GOT3 (cell line): ENCODE data around the gene ARHGAP25.

Source experiments
- DNase-seq: peaks from one replicate; lab custom pipeline; 2025; ENCODE audit warnings: mixed read lengths; lab: John Stamatoyannopoulos, UW

The ARHGAP25 gene

GRCh38 chr2:68744366-68744912 is 9.8 kb downstream of the ARHGAP25 start:
- no peak for DNase-seq

- no peak for DNase-seq
These were observed 10.4 kb downstream of the ARHGAP25 start for GRCh38 chr2:68745006-68745405.

DNA sequence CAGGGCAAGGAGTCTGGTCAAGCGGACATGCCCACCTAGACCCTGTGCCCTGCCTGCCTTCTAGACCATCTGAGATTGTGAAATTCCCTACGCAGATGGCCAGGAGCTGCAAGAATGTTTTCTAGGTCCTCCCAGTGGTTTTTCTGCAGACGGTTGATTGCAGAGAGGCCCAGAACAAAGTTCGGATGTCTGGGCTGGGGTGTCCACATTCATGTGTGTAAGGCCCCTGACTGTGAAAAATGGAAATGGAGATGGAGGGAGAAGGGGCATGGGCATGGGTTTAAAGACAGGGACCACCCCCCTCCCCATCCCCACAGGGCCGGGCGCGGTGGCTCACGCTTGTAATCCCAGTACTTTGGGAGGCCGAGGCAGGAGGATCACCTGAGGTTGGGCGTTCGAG is 11.8 kb downstream of the ARHGAP25 start:
- DNase-seq: no peak

- no peak for DNase-seq
These were observed 12.8 kb downstream of the ARHGAP25 start for GRCh38 chr2:68747413-68747812.

GRCh38 chr2:68747900-68748299 is 13.3 kb downstream of the ARHGAP25 start:
- DNase-seq: no peak

GRCh38 chr2:68748568-68748967 is 14.0 kb downstream of the ARHGAP25 start:
- no peak for DNase-seq

- DNase-seq: no peak
These were observed 14.7 kb downstream of the ARHGAP25 start for GRCh38 chr2:68749345-68749744.

DNA sequence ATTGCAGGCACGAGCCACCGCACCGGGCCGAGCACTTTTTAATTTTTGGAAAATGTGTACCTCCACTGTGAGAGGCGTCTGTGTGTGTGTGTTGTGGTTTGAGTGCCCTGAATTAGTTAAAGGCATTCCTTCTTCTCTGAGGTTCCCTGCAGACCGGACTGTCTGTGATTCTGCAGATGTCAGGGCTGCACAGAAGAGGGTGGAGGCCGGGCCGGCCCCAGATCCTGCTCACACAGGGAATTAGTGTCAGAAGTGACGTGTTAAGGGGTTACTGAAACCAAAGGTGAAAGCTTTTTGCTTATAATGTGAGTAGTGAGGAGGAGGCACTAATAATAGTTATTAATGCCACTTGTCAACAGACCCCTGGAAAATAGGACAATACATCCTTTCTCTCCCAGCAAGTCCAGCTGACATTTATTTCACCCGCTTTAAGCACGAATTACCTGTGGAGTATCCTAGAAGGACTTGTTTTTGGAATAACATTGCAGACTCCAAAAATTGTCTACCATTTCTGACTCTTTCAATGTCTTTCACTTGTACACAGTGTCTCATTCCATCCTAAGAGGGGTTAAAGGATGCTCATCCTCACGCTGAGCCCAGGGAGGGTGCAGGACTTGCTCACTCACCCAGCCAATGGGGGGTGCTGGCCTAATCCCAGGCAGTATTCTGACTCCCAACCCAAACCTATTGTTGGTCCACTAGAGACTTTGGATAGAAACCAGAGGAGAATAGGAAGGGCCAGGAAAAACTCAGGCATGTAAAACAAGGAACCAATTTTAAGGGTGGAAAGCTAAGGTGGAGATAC is 16.2 kb downstream of the ARHGAP25 start:
- no peak for DNase-seq

DNA sequence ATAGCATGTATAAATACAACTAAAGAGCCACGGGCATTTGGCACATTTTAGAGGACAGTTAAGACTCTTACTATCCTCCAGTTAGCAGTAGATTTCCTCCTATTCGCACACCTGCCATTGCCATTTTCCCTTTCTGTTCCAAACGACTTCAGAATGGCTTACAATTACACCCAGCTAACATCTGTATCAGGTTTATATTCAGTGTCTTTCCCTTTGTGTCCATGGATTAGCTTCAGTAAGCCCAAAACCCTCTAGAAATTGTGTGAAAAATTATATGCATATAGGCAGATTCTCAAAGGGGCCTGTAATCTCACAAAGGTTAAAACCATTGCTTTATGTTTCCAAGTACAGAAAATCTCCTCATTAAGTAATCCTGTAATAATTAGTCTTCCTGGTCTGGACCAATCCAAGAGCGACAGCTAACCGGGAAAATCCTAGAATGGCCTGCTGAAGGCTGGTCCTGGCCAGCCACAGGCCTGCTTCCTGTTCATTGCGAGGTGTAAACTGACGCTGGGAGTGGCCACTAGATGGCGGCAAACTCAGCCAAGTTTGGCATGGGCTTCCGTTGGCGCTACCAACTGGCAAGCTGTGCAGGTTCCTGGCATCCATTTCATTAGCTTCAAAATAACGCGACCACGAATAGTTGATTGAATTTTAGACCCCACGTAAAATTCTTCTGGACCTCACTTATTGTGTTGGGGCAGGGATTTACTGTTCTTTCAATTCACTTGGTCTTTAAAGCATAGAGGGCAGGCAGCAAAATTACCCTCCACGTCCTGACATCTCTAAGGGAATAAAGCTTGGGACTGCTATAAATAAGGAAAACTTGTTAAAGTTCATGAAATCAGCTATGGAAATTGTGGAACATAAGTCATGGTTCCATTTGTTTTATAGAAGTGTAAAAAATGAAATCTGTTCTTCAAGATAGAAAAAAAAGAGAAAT is 17.1 kb downstream of the ARHGAP25 start:
- peak; percentile 35 for DNase-seq

DNA sequence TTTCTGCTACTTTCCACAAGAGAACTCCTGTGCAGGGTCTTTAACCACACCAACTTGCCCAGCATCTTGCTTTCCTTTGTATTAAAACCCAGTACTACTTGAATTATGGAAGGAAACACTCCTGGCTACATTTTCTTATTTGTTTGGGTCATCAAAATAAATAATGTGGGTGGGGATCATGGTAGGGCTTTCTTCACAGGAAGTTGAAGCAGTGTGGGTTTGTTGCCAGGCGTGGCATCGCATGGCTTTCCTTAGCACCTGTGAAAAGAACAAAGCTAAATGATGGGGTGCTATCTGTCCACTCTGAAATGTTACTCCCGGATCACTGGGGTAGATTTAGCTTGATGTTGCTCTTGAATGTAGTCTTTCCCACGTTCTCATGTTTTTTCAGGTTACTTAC is 18.7 kb downstream of the ARHGAP25 start:
- DNase-seq: no peak

DNA sequence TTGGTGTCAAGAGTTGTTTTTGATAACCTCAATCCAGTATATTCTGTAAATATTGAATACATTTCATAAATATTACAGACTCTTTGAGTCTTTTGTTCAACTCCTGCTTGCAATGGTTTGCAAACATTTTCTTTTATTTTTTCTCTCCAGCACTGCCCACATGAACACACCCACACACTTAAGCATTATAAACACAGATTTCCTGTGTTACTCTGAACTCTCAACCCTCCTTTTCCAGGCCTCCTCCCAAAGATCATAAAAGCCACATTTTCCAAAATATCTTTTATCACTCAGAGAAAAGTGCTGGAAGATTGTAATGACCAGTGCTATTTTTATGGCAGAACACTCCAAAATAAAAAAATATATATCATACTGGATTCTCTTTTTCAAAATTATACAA is 20.5 kb downstream of the ARHGAP25 start:
- no peak for DNase-seq

DNA sequence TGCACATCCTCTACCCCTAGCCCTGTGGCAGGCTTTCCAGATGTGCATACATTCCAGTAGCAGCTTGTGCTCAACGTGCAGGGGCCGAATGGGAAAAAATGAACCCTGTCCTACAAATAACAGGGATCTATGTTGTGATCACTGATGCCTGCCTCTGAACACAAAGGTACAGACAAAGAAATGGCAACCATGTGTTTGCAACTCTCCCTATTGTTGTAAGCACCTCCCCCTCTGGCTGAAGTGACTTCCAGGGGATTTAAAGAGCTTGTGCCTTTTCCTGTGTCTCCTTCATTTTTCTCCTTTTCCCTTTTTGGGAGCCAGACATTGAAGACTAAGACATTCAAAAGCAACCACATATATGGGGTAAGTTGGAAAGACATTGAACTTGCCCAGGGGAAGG is 21.6 kb downstream of the ARHGAP25 start:
- no peak for DNase-seq

GRCh38 chr2:68757081-68757480 is 22.5 kb downstream of the ARHGAP25 start:
- DNase-seq: no peak

- no peak for DNase-seq
These were observed 27.5 kb downstream of the ARHGAP25 start for GRCh38 chr2:68762100-68762499.

- DNase-seq: no peak
These were observed 28.1 kb downstream of the ARHGAP25 start for GRCh38 chr2:68762665-68763064.

DNA sequence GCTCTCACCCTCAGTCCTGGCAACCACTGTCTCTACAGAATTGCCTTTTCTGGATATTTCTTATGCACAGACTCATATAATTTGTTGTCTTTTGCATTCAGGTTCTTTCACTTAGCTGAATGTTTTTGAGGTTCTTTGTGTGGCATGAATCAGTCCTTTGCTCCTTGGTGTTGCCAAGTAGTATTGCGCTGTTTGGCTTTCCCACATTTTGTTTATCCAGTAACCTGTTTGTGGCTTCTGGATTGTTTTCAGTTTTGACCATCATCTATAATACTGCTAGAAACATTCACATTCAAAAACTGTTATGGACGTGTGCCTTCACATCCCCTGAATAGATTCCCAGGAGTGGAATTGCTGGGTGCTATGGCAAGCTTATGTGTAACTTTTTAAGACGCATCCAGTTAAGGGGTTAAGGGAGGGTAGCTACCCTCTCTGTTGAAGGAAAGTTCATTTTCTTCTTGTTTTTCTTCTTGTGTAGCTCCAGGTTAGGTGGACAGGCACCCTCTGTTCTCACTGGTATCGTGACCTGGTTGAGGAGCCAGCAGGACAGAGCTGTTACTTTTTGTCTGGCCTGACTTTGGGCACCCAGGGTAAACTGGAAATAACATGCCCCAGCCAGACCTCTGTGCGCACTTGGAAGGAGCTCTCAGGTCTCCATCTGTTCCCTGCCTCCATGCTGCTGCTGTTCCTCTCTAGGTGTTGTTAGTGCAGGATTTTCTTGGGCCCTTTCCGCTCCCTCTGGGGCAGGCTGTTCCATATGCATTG is 29.6 kb downstream of the ARHGAP25 start:
- DNase-seq: no peak

- no peak for DNase-seq
These were observed 30.2 kb downstream of the ARHGAP25 start for GRCh38 chr2:68764806-68765311.

GRCh38 chr2:68765739-68766375 is 31.2 kb downstream of the ARHGAP25 start:
- no peak for DNase-seq

DNA sequence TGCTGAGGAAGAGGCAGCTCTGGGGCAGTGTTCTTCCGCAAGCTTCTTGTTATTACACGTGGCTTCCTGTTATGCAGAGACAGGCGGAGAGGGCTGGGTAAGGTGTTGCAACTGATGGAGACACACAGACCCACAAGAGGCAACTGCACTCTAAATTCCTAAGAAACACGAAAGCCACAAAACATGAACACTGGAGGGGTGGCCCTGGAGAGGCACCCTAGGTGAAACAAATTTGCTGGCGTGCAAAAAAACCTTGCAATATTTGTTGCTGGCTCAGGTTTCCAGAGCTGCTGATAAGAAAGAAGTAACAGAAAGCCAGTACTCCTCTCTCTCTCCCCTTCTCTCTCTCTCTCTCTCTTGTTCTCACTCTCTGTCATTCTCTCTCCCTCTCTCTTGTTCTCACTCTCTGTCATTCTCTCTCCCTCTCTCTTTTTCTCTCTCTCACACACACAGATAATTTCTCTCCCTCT is 31.8 kb downstream of the ARHGAP25 start:
- no peak for DNase-seq

DNA sequence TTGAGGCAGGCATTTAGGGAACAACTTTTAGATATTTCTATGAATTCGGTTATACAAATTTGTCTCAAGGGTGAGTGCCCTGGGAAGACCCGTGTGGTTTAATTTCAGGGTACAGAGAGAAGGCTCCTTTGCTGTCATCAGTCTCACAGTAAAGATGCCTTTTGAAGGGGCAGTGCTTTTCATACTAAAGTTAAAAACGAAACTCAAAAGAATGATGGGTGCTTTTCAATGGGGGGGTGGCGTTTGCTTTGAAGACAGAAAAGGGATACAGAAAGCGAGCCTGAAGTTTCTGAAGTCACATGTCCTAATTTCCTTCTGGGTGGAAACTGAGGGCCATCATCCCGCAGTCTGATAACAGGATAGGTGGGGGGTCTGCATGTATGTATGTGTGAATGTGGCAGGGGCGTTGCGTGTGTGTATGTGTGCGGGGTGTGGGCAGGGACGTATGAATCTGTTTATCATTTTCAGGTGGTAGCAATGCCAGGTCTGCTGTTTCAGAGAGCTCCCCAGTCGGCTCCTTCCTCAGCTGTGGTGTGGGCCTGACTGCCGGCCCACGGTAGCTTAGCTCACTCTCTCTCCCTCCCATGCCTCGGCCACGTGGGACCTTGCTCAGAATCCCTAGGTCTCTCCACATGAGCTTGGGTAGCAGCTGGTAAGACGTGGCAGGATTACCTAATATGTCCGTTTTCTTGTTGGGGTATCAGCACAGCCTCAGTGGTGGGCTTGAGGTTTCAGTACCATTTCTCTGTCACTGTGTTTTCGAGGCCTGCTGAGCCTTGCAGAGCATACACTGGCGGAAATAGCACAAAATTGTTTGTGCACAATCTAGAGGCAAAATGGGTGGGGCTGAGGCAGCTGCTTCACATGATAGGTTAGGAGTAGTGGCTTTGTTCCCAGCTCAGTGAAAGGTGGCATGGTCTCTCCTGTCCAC is 32.7 kb downstream of the ARHGAP25 start:
- DNase-seq: no peak
